CD4-positive, alpha-beta T cell treated with Interleukin-21 for 1 hour (primary cell): ENCODE data around the gene PPP1R27.

Source experiments
- DNase-seq: peaks from one replicate; pipeline ENCODE4 v3.0.0-alpha.2; 2020

The PPP1R27 gene

DNA sequence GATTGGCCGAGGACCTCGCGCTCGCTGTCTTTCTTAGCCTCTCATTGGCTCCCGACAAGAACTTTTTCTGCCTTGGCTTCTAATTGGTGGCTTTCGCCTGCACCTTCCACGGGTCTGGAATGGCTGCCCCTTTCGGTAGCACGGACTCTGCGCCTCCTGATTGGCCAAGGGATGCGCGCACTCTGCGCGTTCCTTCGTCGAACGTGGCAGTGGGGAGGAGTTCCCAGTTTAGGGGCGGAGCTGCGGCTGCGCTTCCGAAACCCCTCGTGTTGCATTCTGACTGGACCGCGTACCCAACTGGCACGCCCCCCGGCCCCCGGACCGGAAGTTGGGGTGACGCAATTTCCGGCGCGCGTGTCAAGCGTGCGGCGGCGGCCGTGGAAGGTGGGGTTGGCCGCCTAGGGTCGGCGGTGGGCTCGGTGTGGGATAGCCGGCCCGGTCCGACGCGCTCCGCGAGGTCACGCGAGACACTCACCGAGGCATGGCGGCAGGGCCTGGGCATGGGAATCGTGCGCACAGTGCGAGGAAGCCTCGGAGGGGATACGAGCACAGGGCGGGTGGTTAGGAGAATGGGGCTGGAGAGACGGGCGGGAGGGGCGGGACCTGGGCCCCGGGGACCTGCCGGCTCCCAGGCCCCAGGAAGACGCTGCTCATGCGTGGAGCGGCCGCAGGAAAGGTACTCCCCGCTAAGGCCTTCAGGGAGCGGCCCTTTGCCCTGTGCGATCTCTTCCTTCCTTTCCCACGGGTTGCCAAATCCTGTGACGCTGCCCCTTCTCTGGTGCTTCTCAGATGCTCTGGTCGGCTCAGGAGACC is 26.1 kb upstream of the PPP1R27 start:
- DNase-seq: peak; percentile 100

DNA sequence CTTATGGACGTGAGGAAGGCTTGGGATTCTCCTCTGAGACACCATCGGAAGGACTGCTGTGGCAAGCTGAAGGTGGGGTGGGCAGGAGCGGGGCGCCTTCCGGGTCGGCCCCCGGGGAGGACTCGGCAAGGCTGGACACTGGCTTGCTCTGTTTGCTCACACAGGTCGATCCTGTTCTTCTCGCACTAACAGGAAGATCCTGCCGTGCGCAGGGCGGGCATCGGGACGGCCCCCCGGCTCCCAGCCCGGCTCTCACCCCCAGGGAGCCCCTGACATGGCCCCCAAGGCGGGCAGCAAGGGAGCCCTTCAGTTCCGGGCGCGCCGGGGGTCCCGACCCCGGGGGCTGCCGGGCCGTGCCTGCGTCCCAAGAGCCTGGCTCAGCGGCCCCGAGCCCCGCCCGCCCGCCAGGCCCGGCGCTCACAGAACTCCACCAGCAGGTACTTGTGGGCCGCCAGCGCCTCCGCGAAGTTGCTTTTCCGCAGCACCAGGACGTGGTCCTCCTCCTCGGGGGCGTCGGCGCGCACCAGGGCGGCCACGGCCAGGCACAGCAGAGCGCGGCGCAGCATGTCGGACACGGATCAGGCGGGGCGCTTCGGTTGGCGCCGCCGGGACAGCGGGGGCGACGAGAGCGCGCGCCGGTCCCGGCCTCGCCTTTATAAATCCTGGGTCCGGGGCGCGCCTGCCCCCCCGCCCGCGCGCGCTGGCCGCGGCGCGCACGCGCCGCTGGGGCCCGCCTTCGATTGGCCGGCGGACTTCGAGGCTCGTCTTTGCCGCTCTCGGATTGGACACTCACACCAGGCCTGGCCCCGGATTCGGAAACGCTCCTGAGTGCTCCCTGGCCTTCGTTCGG is 25.3 kb upstream of the PPP1R27 start, which contains the start of gene P4HB:
Gene P4HB (minus strand): TSS at position 630 of the 850 bp plus-strand sequence. CDS start 64 bp downstream, at position 566.
- DNase-seq: no peak

- no peak for DNase-seq
Observed at GRCh38 chr17:81858967-81859905, 24.4 kb upstream of the PPP1R27 start.

- DNase-seq: no peak
Observed at GRCh38 chr17:81858170-81858966, 23.5 kb upstream of the PPP1R27 start.

DNA sequence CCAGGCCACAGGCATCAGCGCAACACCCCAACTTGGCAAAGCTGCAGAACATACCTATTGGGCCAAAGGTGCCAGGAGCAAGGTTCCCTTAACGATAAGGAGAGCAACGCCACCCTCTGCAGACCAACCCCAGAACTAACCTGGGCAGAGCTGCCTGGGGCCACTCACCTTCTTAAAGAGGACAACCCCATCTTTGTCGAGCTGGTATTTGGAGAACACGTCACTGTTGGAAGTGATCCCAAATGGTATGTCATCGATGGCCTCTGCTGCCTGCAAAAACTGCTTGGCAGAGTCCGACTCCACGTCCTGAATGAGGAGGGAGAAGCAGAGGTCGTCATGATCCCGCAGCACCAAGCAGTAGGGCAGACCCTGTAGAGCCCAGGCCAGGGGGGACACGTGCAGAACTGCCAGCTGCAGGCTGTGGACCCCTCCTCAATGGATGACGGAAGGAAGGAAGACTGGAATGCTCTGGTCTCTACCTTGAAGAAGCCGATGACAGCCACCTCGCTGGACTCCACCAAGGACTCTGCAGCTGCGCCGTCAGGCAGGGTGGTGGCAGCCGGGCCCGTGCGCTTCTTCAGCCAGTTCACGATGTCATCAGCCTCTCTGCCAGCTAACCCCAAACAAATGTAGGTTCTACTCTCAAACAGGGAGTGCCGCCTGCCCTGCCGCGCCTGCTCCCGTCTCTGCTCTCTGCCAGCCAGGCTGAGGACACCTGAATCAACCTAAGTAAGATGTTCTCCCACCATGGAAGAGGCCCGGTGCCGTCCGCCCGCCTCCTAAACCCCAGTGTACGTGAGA is 20.3 kb upstream of the PPP1R27 start:
- no peak for DNase-seq

- DNase-seq: no peak
Observed at GRCh38 chr17:81852237-81852636, 17.4 kb upstream of the PPP1R27 start.

DNA sequence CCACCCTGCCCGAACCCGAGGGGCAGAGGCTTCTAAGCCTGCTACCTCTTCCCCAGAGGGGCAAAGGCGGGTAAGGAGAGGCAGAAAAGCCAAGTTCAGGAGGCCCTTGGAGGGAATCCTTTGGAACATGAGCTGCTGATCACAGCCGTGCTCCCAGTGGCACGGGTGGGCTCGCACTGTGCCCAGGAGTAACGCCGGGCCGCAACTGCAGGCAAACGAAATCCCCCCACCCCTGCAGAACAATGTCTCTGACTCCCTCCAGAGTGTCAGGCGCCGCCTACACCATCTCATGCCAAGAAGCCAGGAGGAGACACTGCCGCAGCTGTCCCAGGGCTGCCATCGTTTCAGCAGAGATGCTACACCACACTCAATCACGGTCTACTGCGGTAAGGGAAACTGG is 16.6 kb upstream of the PPP1R27 start:
- DNase-seq: no peak

DNA sequence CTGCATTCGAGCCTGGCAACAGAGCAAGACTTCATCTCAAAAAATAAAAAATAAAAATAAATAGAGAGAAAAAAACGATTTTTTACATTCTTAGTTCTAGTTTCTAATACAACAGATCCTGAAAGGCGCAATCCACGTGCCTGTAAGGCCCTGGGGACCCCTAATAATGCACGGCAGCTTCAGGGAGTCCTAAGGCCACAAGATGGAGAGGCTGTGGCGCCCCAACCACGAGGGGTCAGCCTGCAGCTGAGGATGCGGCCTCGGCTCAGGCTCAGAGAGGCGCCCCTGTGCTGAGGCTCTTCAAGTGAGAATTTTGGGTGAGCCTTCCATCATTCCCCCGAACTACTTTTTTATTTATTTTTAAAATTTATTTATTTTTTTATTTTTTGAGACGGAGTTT is 14.6 kb upstream of the PPP1R27 start:
- DNase-seq: no peak

GRCh38 chr17:81846743-81847689 is 12.2 kb upstream of the PPP1R27 start:
- no peak for DNase-seq

GRCh38 chr17:81845881-81846742 is 11.3 kb upstream of the PPP1R27 start:
- no peak for DNase-seq

- no peak for DNase-seq
Observed at GRCh38 chr17:81845361-81845760, 10.5 kb upstream of the PPP1R27 start.

GRCh38 chr17:81844887-81845286 is 10.0 kb upstream of the PPP1R27 start:
- DNase-seq: no peak

DNA sequence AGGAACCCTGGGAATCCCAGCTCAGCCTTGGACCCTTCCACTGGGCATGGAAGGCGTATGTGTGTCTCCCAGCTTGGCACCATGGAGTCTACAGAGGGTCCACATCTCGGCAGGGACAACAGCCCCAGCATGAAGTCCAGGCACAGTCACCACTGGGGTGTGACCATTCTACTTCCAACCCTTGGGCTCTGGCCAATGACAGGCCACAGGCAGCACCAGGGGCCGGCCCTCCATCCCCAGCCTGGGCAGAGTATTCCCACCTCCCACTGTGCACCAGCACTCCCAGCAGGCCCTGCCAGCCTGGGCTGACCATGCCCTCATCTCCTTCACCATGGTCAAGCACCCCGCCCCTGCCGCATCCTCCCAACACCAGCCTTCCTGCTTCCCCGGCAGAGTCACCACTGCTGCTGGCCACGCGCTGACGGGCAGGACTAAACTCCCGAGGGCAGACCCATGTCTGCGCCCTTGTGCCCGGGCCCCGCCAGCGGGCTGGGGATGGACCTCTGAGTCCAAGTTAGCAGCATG is 9.5 kb upstream of the PPP1R27 start:
- no peak for DNase-seq

- no peak for DNase-seq
Observed at GRCh38 chr17:81843713-81844326, 9.0 kb upstream of the PPP1R27 start.

DNA sequence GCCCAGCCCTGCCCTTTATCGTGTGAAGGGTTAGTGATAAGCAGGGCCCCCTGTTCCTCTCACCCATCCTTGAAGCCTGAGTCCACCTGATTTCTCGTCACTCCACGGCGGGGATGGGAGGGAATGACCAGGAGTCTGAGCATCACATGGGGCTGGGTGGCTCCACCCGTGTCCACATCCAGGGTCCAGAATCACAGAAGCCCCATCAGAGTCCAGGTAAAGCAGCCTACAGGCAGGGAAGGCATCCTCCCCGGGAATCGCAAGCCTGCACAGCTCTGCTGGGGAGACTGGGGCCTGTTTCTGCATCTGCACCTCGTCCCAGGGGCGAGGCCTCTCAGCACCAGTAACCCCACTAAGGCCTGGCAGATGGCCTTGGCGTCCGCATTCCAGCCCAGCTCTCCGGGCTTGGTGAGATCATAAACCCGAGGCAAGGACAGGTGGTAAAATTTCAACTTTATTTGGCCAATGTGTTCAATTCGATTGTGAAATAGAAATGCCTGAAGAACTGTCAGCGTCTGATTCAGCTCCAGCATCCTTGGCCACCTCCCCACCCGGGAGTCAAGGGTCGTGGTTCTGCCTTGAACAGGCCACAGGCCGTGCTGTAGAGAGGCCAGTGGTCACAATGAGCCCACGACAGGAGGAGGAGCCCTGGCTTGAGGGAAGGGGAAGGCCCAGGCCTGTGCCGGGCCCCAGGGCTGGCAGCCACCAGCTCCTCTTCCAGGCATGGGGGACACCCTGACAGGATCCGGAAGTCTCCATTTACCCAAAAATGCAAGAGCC is 8.1 kb upstream of the PPP1R27 start:
- no peak for DNase-seq

DNA sequence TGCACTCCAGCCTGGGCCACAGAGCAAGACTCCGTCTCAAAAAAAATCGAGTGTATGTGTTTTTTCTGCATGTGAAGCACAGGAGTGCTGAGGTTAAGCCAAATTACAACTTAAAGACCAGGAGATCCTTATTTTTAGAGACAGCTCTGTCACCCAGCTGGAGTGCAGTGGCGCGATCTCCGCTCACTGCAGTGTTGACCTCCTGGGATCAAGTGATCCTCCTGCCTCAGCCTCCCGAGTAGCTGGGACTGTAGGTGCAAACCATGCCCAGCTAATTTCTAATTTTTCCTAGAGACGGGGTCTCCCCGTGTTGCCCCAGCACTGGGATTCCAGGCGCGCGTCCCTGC is 7.5 kb upstream of the PPP1R27 start:
- DNase-seq: no peak

- DNase-seq: no peak
Observed at GRCh38 chr17:81841866-81842265, 7.0 kb upstream of the PPP1R27 start.
